ENCODE measurements around the gene TMBIM6.
A peak's percentile ranks its signal among the peaks of the same experiment; 100 is the strongest.
"Not testable (repeated sequence)": the region's sequence is repeated elsewhere in the genome, so short reads cannot be mapped to it uniquely, and the experiment has no call there.

TMBIM6 gene

GRCh38 chr12:49777800-49778748, 36.7 kb downstream of the TMBIM6 start:
- peak; percentile 85 for TF ChIP-seq CTCF (IDR thresholded peaks at IDR 0.05; ENCODE audit: insufficient read depth, low read depth, low read length, missing control alignments)

GRCh38 chr12:49779581-49779980, 38.2 kb downstream of the TMBIM6 start:
- no peak for DNase-seq (ENCODE audit: low read depth)
- H3K4me3 ChIP-seq (ENCODE audit: low read length), result no peak overlapping the region
- TF ChIP-seq CTCF (IDR thresholded peaks at IDR 0.05; ENCODE audit: insufficient read depth, low read depth, low read length, missing control alignments), result no peak

More at GRCh38 chr12:49777800-49778748, 36.7 kb downstream of the TMBIM6 start:
- DNase-seq (ENCODE audit: low read depth), result peak; percentile 64
- no peak overlapping the region for H3K4me3 ChIP-seq (ENCODE audit: low read length)

GRCh38 chr12:49780914-49781313, 39.6 kb downstream of the TMBIM6 start:
- DNase-seq (ENCODE audit: low read depth); H3K4me3 ChIP-seq (ENCODE audit: low read length): not testable (repeated sequence)

- H3K4me3 ChIP-seq (ENCODE audit: low read length), result no peak overlapping the region
- no peak for TF ChIP-seq CTCF (IDR thresholded peaks at IDR 0.05; ENCODE audit: insufficient read depth, low read depth, low read length, missing control alignments)
- DNase-seq (ENCODE audit: low read depth), result no peak
Observed at GRCh38 chr12:49783917-49784676, 42.7 kb downstream of the TMBIM6 start.

GRCh38 chr12:49784756-49785409, 43.5 kb downstream of the TMBIM6 start:
- no peak overlapping the region for H3K4me3 ChIP-seq (ENCODE audit: low read length)
- DNase-seq (ENCODE audit: low read depth), result peak; percentile 16
- no peak for TF ChIP-seq CTCF (IDR thresholded peaks at IDR 0.05; ENCODE audit: insufficient read depth, low read depth, low read length, missing control alignments)

GRCh38 chr12:49787672-49788071, 46.3 kb downstream of the TMBIM6 start:
- H3K4me3 ChIP-seq (ENCODE audit: low read length), result no peak overlapping the region
- no peak for DNase-seq (ENCODE audit: low read depth)
- TF ChIP-seq CTCF (IDR thresholded peaks at IDR 0.05; ENCODE audit: insufficient read depth, low read depth, low read length, missing control alignments), result no peak

GRCh38 chr12:49789992-49790391, 48.6 kb downstream of the TMBIM6 start:
- TF ChIP-seq CTCF (IDR thresholded peaks at IDR 0.05; ENCODE audit: insufficient read depth, low read depth, low read length, missing control alignments), result no peak

More at GRCh38 chr12:49789992-49790391, 48.6 kb downstream of the TMBIM6 start:
- no peak overlapping the region for H3K4me3 ChIP-seq (ENCODE audit: low read length)
- DNase-seq (ENCODE audit: low read depth), result no peak
